Measurements from ENCODE around the gene PITPNC1. TPM values are rescaled to one million over a fixed set of nuclear protein-coding genes. Genes with fewer than 3 reads are reported as not detected.
"Not testable (repeated sequence)": the region's sequence is repeated elsewhere in the genome, so short reads cannot be mapped to it uniquely, and the experiment has no call there.

Gene PITPNC1
- total RNA-seq, 1 donor from 2014 or later, result 28.7 TPM

DNA sequence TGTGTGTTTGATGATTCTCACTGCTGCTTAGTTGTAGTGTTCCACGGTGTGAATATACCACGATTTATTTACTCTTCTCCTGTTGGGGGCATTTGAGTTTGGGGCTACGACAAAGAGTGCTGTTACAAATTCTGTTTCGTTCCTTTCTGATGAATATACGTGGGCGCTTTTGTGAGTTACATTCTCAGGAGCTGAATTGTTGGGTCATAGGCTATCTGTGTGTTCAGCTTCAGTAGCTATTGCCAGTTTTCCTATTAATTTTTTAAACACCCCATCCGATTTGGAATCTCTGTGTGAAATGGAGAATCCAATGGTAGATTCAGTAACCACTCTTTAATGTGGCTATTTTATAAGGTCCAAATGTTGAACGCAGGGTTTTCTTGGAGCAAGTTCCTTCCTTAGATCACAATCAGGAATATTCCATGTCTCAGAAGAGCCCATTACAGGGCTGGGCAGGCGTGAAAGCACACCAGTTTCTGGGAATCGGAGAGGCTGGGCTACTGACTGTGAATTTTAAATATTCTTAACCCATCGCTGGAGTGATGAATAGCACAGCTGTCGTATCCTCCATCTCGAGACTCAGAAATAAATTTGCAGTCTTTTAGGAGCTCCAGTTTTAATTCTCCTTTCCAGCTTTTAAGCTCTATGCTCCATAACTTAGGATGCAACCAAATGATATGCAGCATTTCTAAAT lies 115.9 kb downstream of the PITPNC1 start:
- Histone ChIP-seq H3K36me3 (ENCODE audit: control insufficient read depth, insufficient read depth, low read length) (no peaks in the 10 kb centered on the region), H3K27me3 (ENCODE audit: control insufficient read depth, insufficient read depth, low read length) (no peaks in the 10 kb centered on the region), H3K4me3 (ENCODE audit: low read depth, low read length) (no peak overlapping the region)
- FAIRE-seq (no peak), DNase-seq (ENCODE audit: low read depth) (no peak)
- TF ChIP-seq, protein P1, sequence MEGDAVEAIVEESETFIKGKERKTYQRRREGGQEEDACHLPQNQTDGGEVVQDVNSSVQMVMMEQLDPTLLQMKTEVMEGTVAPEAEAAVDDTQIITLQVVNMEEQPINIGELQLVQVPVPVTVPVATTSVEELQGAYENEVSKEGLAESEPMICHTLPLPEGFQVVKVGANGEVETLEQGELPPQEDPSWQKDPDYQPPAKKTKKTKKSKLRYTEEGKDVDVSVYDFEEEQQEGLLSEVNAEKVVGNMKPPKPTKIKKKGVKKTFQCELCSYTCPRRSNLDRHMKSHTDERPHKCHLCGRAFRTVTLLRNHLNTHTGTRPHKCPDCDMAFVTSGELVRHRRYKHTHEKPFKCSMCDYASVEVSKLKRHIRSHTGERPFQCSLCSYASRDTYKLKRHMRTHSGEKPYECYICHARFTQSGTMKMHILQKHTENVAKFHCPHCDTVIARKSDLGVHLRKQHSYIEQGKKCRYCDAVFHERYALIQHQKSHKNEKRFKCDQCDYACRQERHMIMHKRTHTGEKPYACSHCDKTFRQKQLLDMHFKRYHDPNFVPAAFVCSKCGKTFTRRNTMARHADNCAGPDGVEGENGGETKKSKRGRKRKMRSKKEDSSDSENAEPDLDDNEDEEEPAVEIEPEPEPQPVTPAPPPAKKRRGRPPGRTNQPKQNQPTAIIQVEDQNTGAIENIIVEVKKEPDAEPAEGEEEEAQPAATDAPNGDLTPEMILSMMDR (IDR thresholded peaks at IDR 0.05; ENCODE audit: insufficient read depth, low read length, severe bottlenecking), result no peak

DNA sequence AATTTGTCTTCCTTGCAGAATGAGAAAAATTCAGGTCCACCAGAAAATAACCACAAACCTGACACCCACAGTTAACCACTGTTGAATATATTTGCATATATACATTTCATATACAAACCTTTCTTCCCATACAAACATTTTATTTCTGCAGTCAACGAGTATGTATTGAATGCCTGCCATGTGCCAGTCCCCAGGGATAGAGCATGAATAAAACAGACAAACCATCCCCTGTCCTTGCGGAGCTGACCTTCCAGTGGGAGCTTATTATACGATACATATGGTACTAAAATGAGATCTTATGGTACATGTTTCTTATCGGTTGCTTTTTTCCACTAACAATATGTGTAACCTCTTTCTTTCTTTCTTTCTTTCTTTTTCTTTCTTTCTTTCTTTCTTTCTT lies 116.7 kb downstream of the PITPNC1 start:
- DNase-seq (ENCODE audit: low read depth) (no peak), FAIRE-seq (no peak)
- Histone ChIP-seq H3K4me3 (ENCODE audit: low read depth, low read length) (no peak overlapping the region), H3K27me3 (ENCODE audit: control insufficient read depth, insufficient read depth, low read length) (no peaks in the 10 kb centered on the region), H3K36me3 (ENCODE audit: control insufficient read depth, insufficient read depth, low read length) (no peaks in the 10 kb centered on the region)
- TF ChIP-seq, protein P1 (IDR thresholded peaks at IDR 0.05; ENCODE audit: insufficient read depth, low read length, severe bottlenecking), result no peak

DNA sequence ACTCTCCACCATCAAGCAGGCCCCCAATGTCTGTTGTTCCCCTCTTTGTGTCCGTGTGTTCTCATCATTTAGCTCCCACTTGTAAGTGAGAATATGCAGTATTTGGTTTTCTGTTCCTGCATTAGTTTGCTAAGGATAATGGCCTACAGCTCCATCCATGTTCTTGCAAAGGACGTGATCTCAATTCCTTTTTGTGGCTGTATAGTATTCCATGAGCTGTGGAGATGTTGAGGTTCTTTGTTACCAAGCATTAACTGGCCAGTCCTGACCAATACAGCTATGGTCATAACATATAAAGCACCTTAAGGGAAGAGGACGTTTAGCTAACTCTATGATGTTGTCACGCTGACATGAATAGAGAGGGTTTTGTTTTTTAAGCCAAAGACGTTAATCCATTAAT lies 118.5 kb downstream of the PITPNC1 start:
- H3K27me3 ChIP-seq (ENCODE audit: control insufficient read depth, insufficient read depth, low read length); H3K4me3 ChIP-seq (ENCODE audit: low read depth, low read length); H3K36me3 ChIP-seq (ENCODE audit: control insufficient read depth, insufficient read depth, low read length); DNase-seq (ENCODE audit: low read depth); FAIRE-seq: not testable (repeated sequence)

DNA sequence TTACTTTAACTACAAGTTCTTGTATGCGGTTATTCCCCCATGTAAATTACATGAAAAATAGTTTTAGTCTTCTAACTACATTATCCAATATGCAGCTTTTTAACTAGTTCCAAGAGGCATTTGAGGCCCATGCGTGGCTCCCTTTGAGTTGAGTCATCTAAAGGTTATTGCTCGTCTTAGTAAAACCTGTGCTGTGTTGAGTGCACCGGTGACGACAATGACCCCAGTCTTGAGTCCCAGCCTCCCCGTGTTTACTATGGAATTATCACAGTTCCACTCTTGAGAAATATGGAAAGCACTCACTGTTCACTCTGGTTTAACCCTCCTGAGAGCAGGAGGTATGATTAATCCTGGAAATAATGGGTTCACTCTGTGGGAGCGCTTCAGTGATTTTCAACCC lies 119.2 kb downstream of the PITPNC1 start:
- Histone ChIP-seq H3K4me3 (ENCODE audit: low read depth, low read length) (no peak overlapping the region), H3K36me3 (ENCODE audit: control insufficient read depth, insufficient read depth, low read length) (no peaks in the 10 kb centered on the region), H3K27me3 (ENCODE audit: control insufficient read depth, insufficient read depth, low read length) (no peaks in the 10 kb centered on the region)
- DNase-seq (ENCODE audit: low read depth) (no peak), FAIRE-seq (no peak)
- TF ChIP-seq, protein P1 (IDR thresholded peaks at IDR 0.05; ENCODE audit: insufficient read depth, low read length, severe bottlenecking), result no peak

DNA sequence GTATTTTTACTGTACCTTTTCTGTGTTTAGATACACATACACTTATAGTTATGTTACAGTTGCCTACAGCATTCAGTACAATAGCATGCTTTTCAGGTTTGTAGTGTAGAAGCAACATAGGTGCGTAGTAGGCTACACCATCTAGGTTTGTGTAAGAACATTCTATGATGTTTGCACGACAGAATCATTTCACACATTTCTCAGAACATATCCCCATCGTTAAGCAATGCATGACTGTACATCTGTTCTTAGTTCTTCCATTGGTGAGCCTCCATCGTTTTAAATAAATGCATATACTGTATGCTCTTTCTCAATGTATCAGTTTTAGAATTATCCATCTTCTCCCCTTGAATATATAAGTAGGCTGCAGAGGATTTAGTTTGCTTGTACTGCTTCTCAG lies 122.6 kb downstream of the PITPNC1 start:
- H3K27me3 ChIP-seq (ENCODE audit: control insufficient read depth, insufficient read depth, low read length), result no peaks in the 10 kb centered on the region
- FAIRE-seq, result no peak
- TF ChIP-seq, protein P1 (IDR thresholded peaks at IDR 0.05; ENCODE audit: insufficient read depth, low read length, severe bottlenecking), result no peak
- H3K4me3 ChIP-seq (ENCODE audit: low read depth, low read length), result no peak overlapping the region
- no peak for DNase-seq (ENCODE audit: low read depth)
- no peaks in the 10 kb centered on the region for H3K36me3 ChIP-seq (ENCODE audit: control insufficient read depth, insufficient read depth, low read length)

DNA sequence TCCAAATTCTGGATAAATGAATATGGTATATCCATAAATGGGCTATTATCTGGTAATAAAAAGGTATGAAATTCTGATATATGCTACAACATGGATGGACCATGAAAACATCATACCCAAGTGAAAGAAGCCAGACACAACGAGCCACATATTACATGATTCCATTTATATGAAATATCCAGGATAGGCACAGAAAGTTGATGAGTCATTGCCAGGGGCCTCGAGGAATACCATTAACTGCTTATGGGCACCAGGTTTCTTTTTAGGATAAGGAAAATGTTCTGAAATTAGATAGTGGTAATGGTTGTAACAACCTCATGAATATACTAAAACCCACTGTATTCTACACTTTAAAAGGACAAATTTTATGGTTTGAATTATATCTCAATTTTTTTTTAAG lies 123.2 kb downstream of the PITPNC1 start:
- TF ChIP-seq, protein P1 (IDR thresholded peaks at IDR 0.05; ENCODE audit: insufficient read depth, low read length, severe bottlenecking), result no peak
- no peak for FAIRE-seq
- DNase-seq (ENCODE audit: low read depth), result no peak

More for the DNA sequence above, 123.2 kb downstream of the PITPNC1 start:
- no peak overlapping the region for H3K4me3 ChIP-seq (ENCODE audit: low read depth, low read length)
- no peaks in the 10 kb centered on the region for H3K36me3 ChIP-seq (ENCODE audit: control insufficient read depth, insufficient read depth, low read length)
- no peaks in the 10 kb centered on the region for H3K27me3 ChIP-seq (ENCODE audit: control insufficient read depth, insufficient read depth, low read length)
